Vagina (tissue), 2 donors: ENCODE data around the gene NOSIP. TPM values are rescaled to one million over a fixed set of nuclear protein-coding genes. Genes with fewer than 3 reads are reported as not detected.
A peak's percentile ranks its signal among the peaks of the same experiment; 100 is the strongest.

ENCODE experiments used
- DNase-seq, 2 donors: peaks; one replicate each; pipeline ENCODE4 v3.0.0-alpha.2; 2017; ENCODE audit errors: extremely low spot score in 2 of 2
- H3K27ac ChIP-seq: fragments of 200-600 bp; sonication (generic); one replicate; pipeline ENCODE4 v1.5.1; 2019
- H3K27me3 ChIP-seq: fragments of 200-600 bp; sonication (generic); one replicate; pipeline ENCODE4 v1.5.1; 2019
- H3K36me3 ChIP-seq, 2 donors: fragments of 200-600 bp; sonication (generic); one replicate each; pipeline ENCODE4 v1.5.1; 2017 to 2019
- H3K4me1 ChIP-seq: fragments of 200-600 bp; sonication (generic); one replicate; pipeline ENCODE4 v1.5.1; 2019
- H3K4me3 ChIP-seq, 2 donors: fragments of 200-600 bp; sonication (generic); 1 replicate in 1 of 2; 2 replicates in 1 of 2; pipeline ENCODE4 v1.5.1; 2016 to 2019
- H3K9me3 ChIP-seq: fragments of 200-600 bp; sonication (generic); one replicate; pipeline ENCODE4 v1.5.1; 2019
- POLR2A ChIP-seq, 2 donors: fragments of 450-650 bp; IDR thresholded peaks; one replicate each; pipeline ENCODE4 v1.6.1; 2017; ENCODE audit warnings: antibody characterized with exemption in 2 of 2, mild to moderate bottlenecking in 2 of 2, moderate library complexity in 2 of 2
- POLR2AphosphoS5 ChIP-seq, 2 donors: sonication (generic); formaldehyde crosslinking; IDR thresholded peaks; one replicate each; pipeline ENCODE4 v1.9.0; 2017; ENCODE audit warnings: antibody characterized with exemption in 2 of 2, mild to moderate bottlenecking in 2 of 2, low read depth in 1 of 2; ENCODE audit not compliant: insufficient read depth in 1 of 2
- intact Hi-C: fragments of 100-400 bp; cut with DNase I; formaldehyde crosslinking; loops from one replicate; pipeline ENCODE4 v1.15.1; 2023
- small RNA-seq: library from RNA; depleted of rRNA; stranded (forward); fragments of <200 nt; gene quantifications from one replicate; pipeline ENCODE3, GENCODE V24; 2016
- total RNA-seq: library from RNA; depleted of rRNA; stranded (reverse); fragments of >200 nt; gene quantifications from one replicate; pipeline ENCODE4 v1.2.3, GENCODE V29; 2016
- TF ChIP-seq, protein P1 (sequence below), 3 experiments: fragments of 450-650 bp in 2 of 3; fragments of 200-600 bp in 1 of 3; sonication (generic) in 1 of 3; IDR thresholded peaks; one replicate each; pipeline ENCODE4 v1.5.1; 2017 to 2019; ENCODE audit warnings: antibody characterized with exemption in 3 of 3, mild to moderate bottlenecking in 2 of 3, moderate library complexity in 2 of 3

NOSIP gene
- total RNA-seq, 1 donor from 2014 or later = 72.2 TPM

DNA sequence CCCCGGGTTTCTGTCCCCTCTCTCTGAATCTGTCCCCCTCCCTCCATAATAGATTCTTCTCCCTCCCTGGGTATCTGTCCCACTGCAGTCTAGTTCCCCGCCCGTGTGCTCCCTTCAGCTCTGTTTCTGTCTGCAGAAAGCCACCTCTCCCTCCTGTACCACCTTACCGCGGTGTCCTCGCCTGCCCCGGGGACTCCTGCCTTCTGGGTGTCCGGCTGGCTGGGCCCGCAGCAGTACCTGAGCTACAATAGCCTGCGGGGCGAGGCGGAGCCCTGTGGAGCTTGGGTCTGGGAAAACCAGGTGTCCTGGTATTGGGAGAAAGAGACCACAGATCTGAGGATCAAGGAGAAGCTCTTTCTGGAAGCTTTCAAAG lies 66.6 kb downstream of the NOSIP start:
- Histone ChIP-seq H3K4me3 (peak overlapping the region; percentile 73 to 74), H3K27me3 (no peaks in the 10 kb centered on the region), H3K27ac (peak overlapping the region; percentile 95), H3K36me3 (peaks cover 5% of the 10 kb centered on the region in 2 donors), H3K9me3 (no peaks in the 10 kb centered on the region), H3K4me1 (peaks cover 35% of the 10 kb centered on the region)
- no peak for TF ChIP-seq POLR2A (IDR thresholded peaks at IDR 0.05)
- TF ChIP-seq, protein P1, sequence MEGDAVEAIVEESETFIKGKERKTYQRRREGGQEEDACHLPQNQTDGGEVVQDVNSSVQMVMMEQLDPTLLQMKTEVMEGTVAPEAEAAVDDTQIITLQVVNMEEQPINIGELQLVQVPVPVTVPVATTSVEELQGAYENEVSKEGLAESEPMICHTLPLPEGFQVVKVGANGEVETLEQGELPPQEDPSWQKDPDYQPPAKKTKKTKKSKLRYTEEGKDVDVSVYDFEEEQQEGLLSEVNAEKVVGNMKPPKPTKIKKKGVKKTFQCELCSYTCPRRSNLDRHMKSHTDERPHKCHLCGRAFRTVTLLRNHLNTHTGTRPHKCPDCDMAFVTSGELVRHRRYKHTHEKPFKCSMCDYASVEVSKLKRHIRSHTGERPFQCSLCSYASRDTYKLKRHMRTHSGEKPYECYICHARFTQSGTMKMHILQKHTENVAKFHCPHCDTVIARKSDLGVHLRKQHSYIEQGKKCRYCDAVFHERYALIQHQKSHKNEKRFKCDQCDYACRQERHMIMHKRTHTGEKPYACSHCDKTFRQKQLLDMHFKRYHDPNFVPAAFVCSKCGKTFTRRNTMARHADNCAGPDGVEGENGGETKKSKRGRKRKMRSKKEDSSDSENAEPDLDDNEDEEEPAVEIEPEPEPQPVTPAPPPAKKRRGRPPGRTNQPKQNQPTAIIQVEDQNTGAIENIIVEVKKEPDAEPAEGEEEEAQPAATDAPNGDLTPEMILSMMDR (IDR thresholded peaks at IDR 0.05) = no peak
- no peak for TF ChIP-seq POLR2AphosphoS5 (IDR thresholded peaks at IDR 0.05; ENCODE audit: insufficient read depth in 1 of 2, low read depth in 1 of 2)
- DNase-seq = no peak
- intact Hi-C loops = no loop called here

DNA sequence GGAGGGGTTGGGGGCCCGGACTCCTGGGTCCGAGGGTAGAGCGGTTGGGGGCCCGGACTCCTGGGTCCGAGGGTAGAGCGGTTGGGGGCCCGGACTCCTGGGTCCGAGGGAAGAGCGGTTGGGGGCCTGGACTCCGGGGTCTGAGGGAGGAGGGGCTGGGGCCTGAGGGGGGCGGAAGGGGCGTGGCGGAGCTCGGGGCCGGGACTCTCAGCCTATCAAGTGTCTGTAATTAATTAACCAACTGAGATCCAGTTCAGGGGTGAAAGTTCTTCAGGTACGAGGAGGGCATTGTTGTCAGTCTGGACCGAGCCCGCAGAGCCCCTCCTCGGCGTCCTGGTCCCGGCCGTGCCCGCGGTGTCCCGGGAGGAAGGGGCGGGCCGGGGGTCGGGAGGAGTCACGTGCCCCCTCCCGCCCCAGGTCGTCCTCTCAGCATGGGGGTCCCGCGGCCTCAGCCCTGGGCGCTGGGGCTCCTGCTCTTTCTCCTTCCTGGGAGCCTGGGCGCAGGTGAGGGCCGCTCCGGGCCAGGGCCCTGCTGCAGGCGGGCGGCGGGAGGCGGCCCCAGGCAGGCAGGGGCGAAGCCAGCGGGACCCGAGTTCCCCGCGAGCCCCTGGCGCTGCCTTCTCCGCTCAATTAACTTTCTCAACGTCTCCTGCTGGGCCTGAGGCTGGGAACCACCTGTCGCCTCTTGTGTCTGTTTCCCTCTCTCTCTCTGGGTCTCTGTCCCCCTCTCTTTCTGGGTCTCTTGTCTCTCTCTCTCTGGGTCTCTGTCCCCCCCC lies 67.2 kb downstream of the NOSIP start:
- H3K4me1 ChIP-seq = peaks cover 35% of the 10 kb centered on the region
- H3K36me3 ChIP-seq = peaks cover 5% of the 10 kb centered on the region in 2 donors
- DNase-seq = no peak
- H3K9me3 ChIP-seq = no peaks in the 10 kb centered on the region
- peak overlapping the region; percentile 73 to 74 for H3K4me3 ChIP-seq
- intact Hi-C loops = no loop called here
- TF ChIP-seq, protein P1 (IDR thresholded peaks at IDR 0.05) = no peak
- no peak for TF ChIP-seq POLR2A (IDR thresholded peaks at IDR 0.05)
- no peak for TF ChIP-seq POLR2AphosphoS5 (IDR thresholded peaks at IDR 0.05; ENCODE audit: insufficient read depth in 1 of 2, low read depth in 1 of 2)
- H3K27ac ChIP-seq = peak overlapping the region; percentile 95
- H3K27me3 ChIP-seq = no peaks in the 10 kb centered on the region

DNA sequence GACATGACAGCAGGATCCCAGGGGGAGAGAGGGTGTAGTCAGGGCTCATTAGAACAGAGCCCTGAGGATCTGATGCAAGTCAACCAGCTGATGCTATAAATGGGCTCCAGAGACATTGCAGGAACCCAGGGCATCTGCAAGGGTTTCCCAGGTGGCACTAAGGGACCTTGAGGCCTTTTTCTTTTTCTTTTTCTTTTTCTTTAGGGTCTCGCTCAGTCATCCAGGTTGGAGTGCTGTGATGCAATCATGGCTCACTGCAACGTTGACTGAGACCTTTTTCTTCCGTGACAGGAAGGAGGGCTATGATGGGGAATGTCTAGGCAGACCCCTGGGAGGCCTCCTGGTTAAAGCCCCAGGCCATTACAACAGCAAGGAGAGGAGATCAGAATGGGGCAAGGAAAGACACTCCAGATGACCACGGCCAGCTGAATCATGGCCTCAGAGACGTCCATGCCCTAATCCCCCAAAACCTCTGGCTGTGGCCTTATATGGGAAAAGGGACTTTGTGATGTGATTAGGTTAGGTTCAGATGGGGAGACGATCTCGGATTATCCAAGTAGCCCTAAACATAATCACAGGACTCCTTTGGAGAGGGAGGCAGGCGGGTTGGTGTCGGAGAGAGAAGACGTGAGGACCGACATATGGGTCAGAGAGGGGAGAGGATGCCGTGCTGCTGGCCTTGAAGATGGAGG lies 72.4 kb downstream of the NOSIP start:
- peaks cover 24% of the 10 kb centered on the region for H3K4me1 ChIP-seq
- H3K27ac ChIP-seq = no peak overlapping the region
- H3K4me3 ChIP-seq = no peak overlapping the region
- no peaks in the 10 kb centered on the region for H3K9me3 ChIP-seq
- no peaks in the 10 kb centered on the region for H3K27me3 ChIP-seq
- no peak for TF ChIP-seq POLR2A (IDR thresholded peaks at IDR 0.05)
- TF ChIP-seq, protein P1 (IDR thresholded peaks at IDR 0.05) = no peak
- no peak for TF ChIP-seq POLR2AphosphoS5 (IDR thresholded peaks at IDR 0.05; ENCODE audit: insufficient read depth in 1 of 2, low read depth in 1 of 2)
- H3K36me3 ChIP-seq = no peaks in the 10 kb centered on the region
- DNase-seq = no peak
- intact Hi-C loops = no loop called here

DNA sequence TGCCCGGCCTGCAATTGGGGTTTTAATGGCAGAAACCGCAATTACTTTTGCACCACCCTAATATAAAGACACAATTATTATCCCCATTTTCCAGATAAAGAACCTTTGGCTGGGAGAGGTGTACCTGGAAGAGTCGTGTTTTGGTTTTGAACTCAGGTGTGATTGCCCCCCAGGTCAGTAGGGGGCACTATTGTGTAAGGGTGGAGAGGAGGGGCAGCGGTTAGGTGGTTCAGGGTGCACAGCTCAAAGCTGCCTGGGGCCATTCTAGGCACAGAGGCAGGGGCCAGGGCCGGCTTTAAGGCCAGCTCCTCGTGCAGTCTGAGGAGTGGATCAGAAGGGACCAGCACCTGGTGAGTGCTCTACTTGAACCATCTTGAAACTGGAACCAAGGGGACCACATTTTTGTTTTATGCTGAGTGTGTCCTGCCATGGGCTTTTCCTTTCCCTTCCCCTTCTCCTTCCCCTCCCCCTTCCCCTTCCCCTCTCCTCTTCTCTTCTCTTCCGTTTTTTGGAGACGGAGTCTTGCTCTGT lies 73.7 kb downstream of the NOSIP start:
- Histone ChIP-seq H3K27me3 (no peaks in the 10 kb centered on the region), H3K4me3 (no peak overlapping the region), H3K27ac (no peak overlapping the region), H3K4me1 (peaks cover 15% of the 10 kb centered on the region), H3K36me3 (no peaks in the 10 kb centered on the region), H3K9me3 (no peaks in the 10 kb centered on the region)
- DNase-seq = no peak
- intact Hi-C loops = no loop called here
- TF ChIP-seq, protein P1 (IDR thresholded peaks at IDR 0.05) = peak in 1 of 3 experiments; percentile 65
- no peak for TF ChIP-seq POLR2A (IDR thresholded peaks at IDR 0.05)
- TF ChIP-seq POLR2AphosphoS5 (IDR thresholded peaks at IDR 0.05; ENCODE audit: insufficient read depth in 1 of 2, low read depth in 1 of 2) = no peak

Small RNA genes lying within 50 kb of the gene (small RNA-seq; reads per million reads assigned to genes)
- gene RF00019 = not detected

Other genes starting within 250 kb of the NOSIP start
- 22.1 TPM for gene CD37, start 245.2 kb downstream of the NOSIP start, total RNA-seq
- 20.4 TPM for gene TEAD2, start 218.1 kb downstream of the NOSIP start, total RNA-seq
- not detected for gene DKKL1, start 216.7 kb downstream of the NOSIP start, total RNA-seq
- gene KASH5, start 192.3 kb downstream of the NOSIP start, total RNA-seq = not detected
- gene PTH2, start 157.1 kb downstream of the NOSIP start, total RNA-seq = not detected
- gene GFY, start 155.2 kb downstream of the NOSIP start, total RNA-seq = not detected
- 0.74 TPM for gene SLC17A7, start 139.0 kb downstream of the NOSIP start, total RNA-seq
- gene PIH1D1, start 128.7 kb downstream of the NOSIP start, total RNA-seq = 96.3 TPM
- 29.5 TPM for gene ALDH16A1, start 127.3 kb downstream of the NOSIP start, total RNA-seq
- gene FLT3LG, start 106.3 kb downstream of the NOSIP start, total RNA-seq = 10.1 TPM
- 3,900 TPM for gene RPL13A, start 92.9 kb downstream of the NOSIP start, total RNA-seq
- 4,897 TPM for gene RPS11, start 84.1 kb downstream of the NOSIP start, total RNA-seq
- gene FCGRT, start 67.9 kb downstream of the NOSIP start, total RNA-seq = 166 TPM
- 22.6 TPM for gene RCN3, start 52.6 kb downstream of the NOSIP start, total RNA-seq
- gene PRRG2, start 760 bp upstream of the NOSIP start, total RNA-seq = 5.4 TPM
- 15.5 TPM for gene PRR12, start 10.6 kb upstream of the NOSIP start, total RNA-seq
- gene RRAS, start 59.6 kb upstream of the NOSIP start, total RNA-seq = 112 TPM
- 20.4 TPM for gene SCAF1, start 61.7 kb upstream of the NOSIP start, total RNA-seq
- 59.4 TPM for gene IRF3, start 85.3 kb upstream of the NOSIP start, total RNA-seq
- gene BCL2L12, start 85.4 kb upstream of the NOSIP start, total RNA-seq = 14.7 TPM
- 156 TPM for gene PRMT1, start 96.7 kb upstream of the NOSIP start, total RNA-seq
- 2.7 TPM for gene ADM5, start 109.0 kb upstream of the NOSIP start, total RNA-seq
- 12.3 TPM for gene CPT1C, start 110.6 kb upstream of the NOSIP start, total RNA-seq
- 1.2 TPM for gene TSKS, start 182.8 kb upstream of the NOSIP start, total RNA-seq
- 80.8 TPM for gene AP2A1, start 186.4 kb upstream of the NOSIP start, total RNA-seq
- gene FUZ, start 232.7 kb upstream of the NOSIP start, total RNA-seq = 11.5 TPM
- gene MED25, start 237.7 kb upstream of the NOSIP start, total RNA-seq = 25.0 TPM